BLaER1 (cell line): Measurements from ENCODE around the gene CPHXL.
A peak's percentile ranks its signal among the peaks of the same experiment; 100 is the strongest.

Source experiments
- H3K27ac ChIP-seq: shearing (Covaris generic); formaldehyde crosslinking; 2 replicates; pipeline ENCODE4 v1.8.1; 2022
- H3K27me3 ChIP-seq: shearing (Covaris generic); formaldehyde crosslinking; 2 replicates; pipeline ENCODE4 v1.8.1; 2022
- H3K36me3 ChIP-seq: shearing (Covaris generic); formaldehyde crosslinking; 2 replicates; pipeline ENCODE4 v1.8.1; 2022
- H3K4me1 ChIP-seq: shearing (Covaris generic); formaldehyde crosslinking; 2 replicates; pipeline ENCODE4 v1.8.1; 2022
- H3K4me2 ChIP-seq: shearing (Covaris generic); formaldehyde crosslinking; 2 replicates; pipeline ENCODE4 v1.8.1; 2022
- H3K4me3 ChIP-seq: shearing (Covaris generic); formaldehyde crosslinking; 2 replicates; pipeline ENCODE4 v1.8.1; 2022
- H3K9ac ChIP-seq: shearing (Covaris generic); formaldehyde crosslinking; 2 replicates; pipeline ENCODE4 v1.8.1; 2022
- H3K9me3 ChIP-seq: shearing (Covaris generic); formaldehyde crosslinking; 2 replicates; pipeline ENCODE4 v1.8.1; 2022
- H4K20me1 ChIP-seq: shearing (Covaris generic); formaldehyde crosslinking; 2 replicates; pipeline ENCODE4 v1.8.1; 2022
- Cebpa-rat ChIP-seq: shearing (Covaris generic); IDR thresholded peaks from 2 replicates; pipeline ENCODE4 v1.8.1; 2022

Gene CPHXL

DNA sequence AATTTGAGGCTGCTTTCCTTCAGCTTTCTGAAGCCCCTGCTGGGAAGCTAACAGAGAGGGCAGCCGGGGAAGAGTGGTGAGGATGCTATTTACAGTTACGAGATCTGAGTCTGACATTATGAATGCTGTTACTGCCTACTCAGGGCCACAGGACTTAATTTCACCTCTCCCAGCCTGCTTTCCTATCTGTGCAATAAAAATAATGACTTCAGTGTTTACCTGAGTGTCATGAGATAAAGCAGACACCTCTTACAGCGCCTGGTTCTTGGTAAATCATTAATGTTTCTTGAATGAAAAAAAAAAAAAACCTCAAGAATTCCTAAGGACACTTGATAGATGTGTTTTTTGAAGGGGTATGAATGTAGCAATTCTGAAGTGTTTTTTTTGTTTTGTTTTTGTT, 24.2 kb upstream of the CPHXL start:
- Histone ChIP-seq H3K9ac (no peak overlapping the region), H3K4me2 (no peak overlapping the region), H3K36me3 (no peaks in the 10 kb centered on the region), H3K9me3 (no peaks in the 10 kb centered on the region), H3K27ac (no peak overlapping the region), H3K27me3 (no peaks in the 10 kb centered on the region), H3K4me1 (no peaks in the 10 kb centered on the region), H3K4me3 (no peak overlapping the region), H4K20me1 (no peaks in the 10 kb centered on the region)
- no peak for TF ChIP-seq Cebpa-rat

DNA sequence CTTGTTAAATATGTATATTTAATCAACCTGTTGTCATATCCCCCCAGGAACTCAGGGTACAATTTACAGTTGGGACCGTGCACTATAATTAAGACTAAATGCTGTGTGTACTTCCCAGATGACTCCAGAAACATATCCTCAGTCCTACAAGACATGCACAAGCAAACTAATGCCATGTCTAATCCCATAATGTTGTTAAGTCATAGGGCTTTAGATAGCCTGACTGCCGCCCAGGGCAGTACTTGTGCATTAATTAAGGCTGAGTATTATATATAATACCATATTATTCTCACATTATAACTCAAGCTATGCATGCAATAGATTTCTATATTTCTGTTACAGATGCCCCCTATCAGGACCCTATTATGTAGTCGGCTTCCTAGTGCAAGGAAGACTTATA, 20.1 kb upstream of the CPHXL start:
- Histone ChIP-seq H3K4me3 (no peak overlapping the region), H3K27me3 (no peaks in the 10 kb centered on the region), H3K4me2 (no peak overlapping the region), H3K36me3 (no peaks in the 10 kb centered on the region), H3K9ac (no peak overlapping the region), H4K20me1 (no peaks in the 10 kb centered on the region), H3K27ac (no peak overlapping the region), H3K9me3 (peaks cover 37% of the 10 kb centered on the region), H3K4me1 (no peaks in the 10 kb centered on the region)
- TF ChIP-seq Cebpa-rat = no peak

DNA sequence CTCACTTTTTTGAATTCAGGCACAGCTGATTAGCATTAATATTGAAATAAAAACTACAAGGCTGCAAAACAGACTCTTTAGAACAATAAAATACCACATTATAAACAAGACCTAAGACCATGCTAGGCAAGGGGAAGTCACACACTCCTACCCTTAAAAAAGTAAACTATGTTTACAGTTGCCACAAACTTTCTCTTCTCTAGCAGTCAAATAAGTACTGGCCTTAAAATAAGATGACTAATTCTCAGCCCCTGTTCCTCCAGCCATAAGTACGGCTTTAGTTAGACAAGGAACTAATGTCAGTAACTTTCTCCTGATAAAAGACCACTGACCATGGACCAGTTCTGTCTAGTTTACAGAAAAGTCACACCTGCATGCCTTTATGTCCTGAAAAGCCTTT, 19.5 kb upstream of the CPHXL start:
- H3K27ac ChIP-seq = no peak overlapping the region
- peaks cover 39% of the 10 kb centered on the region for H3K9me3 ChIP-seq
- no peaks in the 10 kb centered on the region for H3K36me3 ChIP-seq
- no peaks in the 10 kb centered on the region for H4K20me1 ChIP-seq
- TF ChIP-seq Cebpa-rat = no peak
- no peaks in the 10 kb centered on the region for H3K4me1 ChIP-seq
- no peak overlapping the region for H3K4me2 ChIP-seq
- H3K27me3 ChIP-seq = no peaks in the 10 kb centered on the region
- no peak overlapping the region for H3K9ac ChIP-seq
- H3K4me3 ChIP-seq = no peak overlapping the region

DNA sequence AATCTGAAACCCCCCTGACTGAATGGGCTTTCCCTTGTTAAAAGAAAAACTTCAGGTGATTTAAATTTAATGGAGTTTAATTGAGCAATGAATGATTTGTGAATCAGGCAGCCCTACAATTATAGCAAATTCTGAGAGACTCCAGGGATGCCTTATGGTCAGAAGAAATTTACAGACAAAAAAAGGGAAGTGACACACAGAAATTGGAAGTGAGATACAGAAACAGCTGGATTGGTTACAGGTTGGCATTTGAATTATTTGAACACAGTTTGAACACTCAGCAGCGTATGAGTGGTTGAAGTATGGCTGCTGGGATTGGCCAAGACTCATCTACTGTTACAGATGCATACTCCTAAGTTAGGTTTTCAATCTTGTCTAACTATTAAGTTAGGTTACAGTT, 19.0 kb upstream of the CPHXL start:
- no peaks in the 10 kb centered on the region for H4K20me1 ChIP-seq
- no peak overlapping the region for H3K27ac ChIP-seq
- peaks cover 45% of the 10 kb centered on the region for H3K9me3 ChIP-seq
- H3K9ac ChIP-seq = no peak overlapping the region
- no peak overlapping the region for H3K4me2 ChIP-seq
- no peak for TF ChIP-seq Cebpa-rat
- H3K4me3 ChIP-seq = no peak overlapping the region
- no peaks in the 10 kb centered on the region for H3K36me3 ChIP-seq
- H3K27me3 ChIP-seq = no peaks in the 10 kb centered on the region
- no peaks in the 10 kb centered on the region for H3K4me1 ChIP-seq

DNA sequence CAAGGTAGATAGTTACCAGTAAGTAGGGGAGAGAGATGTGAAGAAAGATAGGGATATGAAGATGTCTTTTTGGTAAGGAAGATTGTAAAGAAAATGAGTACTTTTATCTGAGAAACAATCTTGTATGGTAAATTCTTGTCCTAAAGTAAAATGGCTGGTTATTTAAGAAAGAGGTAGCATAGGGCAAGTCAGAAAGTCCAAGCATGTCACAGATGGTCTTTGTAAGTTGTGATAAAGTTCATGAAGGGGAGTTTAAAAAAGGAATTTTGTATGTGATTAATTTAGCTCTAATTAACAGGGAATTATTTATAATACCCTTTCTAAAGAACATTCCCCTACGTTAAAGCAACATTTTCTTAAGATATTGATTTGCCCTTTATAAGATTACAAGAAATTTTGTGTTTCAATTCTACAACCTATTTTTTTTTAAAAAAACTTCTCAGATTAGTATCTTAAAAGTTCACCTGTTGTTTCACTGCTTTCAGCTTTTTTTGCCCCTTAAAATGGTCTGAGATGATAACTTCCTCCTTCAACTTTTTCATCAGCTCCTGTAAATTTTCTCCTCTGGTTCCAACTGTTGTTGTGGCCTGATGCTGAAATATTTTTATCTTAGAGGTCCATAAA, 16.2 kb upstream of the CPHXL start:
- Histone ChIP-seq H3K9ac (no peak overlapping the region), H4K20me1 (no peaks in the 10 kb centered on the region), H3K9me3 (peaks cover 50% of the 10 kb centered on the region), H3K4me3 (no peak overlapping the region), H3K4me1 (no peaks in the 10 kb centered on the region), H3K27me3 (no peaks in the 10 kb centered on the region), H3K4me2 (no peak overlapping the region), H3K27ac (no peak overlapping the region), H3K36me3 (no peaks in the 10 kb centered on the region)
- TF ChIP-seq Cebpa-rat = no peak

DNA sequence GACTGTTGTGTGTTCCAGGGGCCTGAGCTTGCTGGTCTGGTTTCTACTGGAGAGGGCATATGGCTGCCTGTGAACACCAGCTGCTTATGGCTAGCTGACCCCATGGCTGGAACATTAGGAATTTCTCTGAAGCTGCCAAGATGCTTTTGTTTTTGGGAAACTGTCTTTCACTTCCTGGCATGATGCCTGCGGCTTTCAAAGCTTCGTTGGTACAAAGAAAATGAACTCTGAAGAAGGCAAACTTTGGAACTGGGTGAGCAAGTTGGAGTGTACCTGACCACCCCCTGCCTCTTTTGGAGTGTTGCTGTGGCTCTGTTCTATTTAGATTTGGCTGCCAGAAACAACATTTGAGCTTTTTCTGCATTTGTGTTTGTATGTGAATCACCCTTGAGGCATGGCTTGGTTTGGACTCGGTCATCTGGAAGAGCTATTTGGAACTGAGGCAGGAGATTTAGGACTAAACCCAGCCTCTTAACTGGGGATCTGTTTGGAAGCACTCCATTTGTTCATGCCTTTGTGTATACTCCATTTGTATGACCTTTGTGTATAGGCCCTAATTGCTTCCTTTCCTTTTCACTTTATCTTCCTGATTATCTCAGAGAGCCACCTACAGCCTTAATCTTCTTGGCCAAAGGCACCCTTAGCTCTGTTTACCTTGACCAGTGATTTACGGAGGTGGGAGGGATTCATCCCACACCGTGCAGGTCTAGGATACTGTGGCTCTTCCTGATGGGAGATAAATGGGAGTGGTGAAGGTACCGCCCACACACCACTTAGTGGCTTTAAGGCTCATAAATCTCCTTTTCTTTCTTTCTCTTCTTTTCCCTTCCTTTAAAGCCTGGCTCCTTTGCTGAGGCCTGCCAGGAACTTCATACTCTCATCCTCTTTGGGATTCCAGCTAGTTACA, 7.3 kb upstream of the CPHXL start:
- H3K4me3 ChIP-seq = no peak overlapping the region
- no peak overlapping the region for H3K27ac ChIP-seq
- H3K9ac ChIP-seq = no peak overlapping the region

DNA sequence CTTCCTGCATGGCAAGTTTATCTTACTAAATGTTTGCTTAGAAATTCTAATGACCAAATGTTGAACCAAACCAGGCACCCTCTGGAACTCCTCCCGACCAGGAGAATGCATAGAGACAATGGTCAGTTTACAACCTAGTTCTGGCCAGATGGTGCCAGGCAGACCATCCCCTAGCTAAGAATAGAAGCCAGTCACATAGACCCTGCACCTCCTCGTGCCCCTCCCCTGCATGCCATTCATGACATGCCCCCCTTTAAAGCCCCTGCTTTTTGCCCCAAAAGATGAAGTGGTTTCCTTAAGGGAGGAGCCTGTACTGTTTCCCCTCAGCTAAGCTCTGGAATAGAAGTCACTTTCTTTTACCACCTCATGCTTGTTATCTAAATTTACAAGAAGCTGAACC, 6.6 kb upstream of the CPHXL start:
- Histone ChIP-seq H3K27me3 (no peaks in the 10 kb centered on the region), H3K4me3 (no peak overlapping the region), H3K9me3 (no peaks in the 10 kb centered on the region), H3K36me3 (no peaks in the 10 kb centered on the region), H3K9ac (no peak overlapping the region), H4K20me1 (no peaks in the 10 kb centered on the region), H3K4me2 (no peak overlapping the region), H3K4me1 (no peaks in the 10 kb centered on the region), H3K27ac (no peak overlapping the region)
- no peak for TF ChIP-seq Cebpa-rat

More for the DNA sequence above, 7.3 kb upstream of the CPHXL start:
- Histone ChIP-seq H3K27me3 (no peaks in the 10 kb centered on the region), H3K4me2 (no peak overlapping the region), H3K4me1 (no peaks in the 10 kb centered on the region), H4K20me1 (no peaks in the 10 kb centered on the region), H3K9me3 (no peaks in the 10 kb centered on the region), H3K36me3 (no peaks in the 10 kb centered on the region)
- TF ChIP-seq Cebpa-rat = no peak

DNA sequence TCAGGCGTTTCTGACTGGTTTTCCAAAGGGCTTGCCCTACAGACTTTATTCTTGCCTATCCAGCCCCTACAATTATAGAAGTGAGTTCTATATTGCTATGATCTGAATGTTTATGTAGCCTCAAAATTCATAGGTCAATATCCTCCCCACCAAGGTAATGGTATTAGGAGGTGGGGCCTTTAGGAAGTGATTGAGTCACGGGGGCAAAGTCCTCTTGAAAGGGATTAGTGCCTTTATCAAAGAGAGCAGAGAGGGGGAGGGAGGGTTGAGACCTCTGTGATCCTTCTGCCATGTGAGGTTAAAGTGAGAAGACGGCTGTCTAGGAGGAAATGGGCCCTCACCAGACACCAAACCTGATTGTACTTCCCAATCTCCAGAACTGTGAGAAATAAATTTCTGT, 931 bp upstream of the CPHXL start:
- Histone ChIP-seq H3K4me1 (no peaks in the 10 kb centered on the region), H3K27ac (no peak overlapping the region), H3K9ac (no peak overlapping the region), H3K9me3 (no peaks in the 10 kb centered on the region), H3K27me3 (no peaks in the 10 kb centered on the region), H3K36me3 (no peaks in the 10 kb centered on the region), H4K20me1 (no peaks in the 10 kb centered on the region), H3K4me2 (no peak overlapping the region), H3K4me3 (no peak overlapping the region)
- TF ChIP-seq Cebpa-rat = no peak

DNA sequence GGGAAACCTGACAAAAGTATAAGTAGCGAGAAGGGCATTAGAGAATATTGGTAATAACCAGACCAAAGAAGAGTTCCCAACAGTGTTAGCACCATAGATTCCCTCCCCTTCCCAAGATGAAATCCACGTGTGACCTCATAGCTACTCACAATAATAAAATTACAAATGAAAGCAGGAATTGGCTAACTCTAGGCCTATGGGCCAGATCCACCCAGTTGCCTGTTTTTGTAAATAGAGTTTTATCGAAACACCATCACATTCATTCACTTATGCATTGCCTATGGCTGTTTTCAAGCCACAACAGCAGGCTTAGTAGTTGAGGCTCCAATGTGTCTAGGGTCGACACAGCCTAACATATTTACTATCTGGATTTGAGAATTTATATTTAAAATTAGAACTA, 7.8 kb downstream of the CPHXL start:
- H3K9me3 ChIP-seq = peaks cover 24% of the 10 kb centered on the region
- H3K27ac ChIP-seq = no peak overlapping the region
- peak overlapping the region; percentile 70; the same call in 1 of the 2 replicates for H3K4me2 ChIP-seq
- no peak for TF ChIP-seq Cebpa-rat
- H3K36me3 ChIP-seq = no peaks in the 10 kb centered on the region
- H3K4me3 ChIP-seq = 0 out of 2 replicates have a peak overlapping the region, but pooled peaks have one; percentile 36
- no peaks in the 10 kb centered on the region for H4K20me1 ChIP-seq
- H3K27me3 ChIP-seq = no peaks in the 10 kb centered on the region
- no peak overlapping the region for H3K9ac ChIP-seq
- H3K4me1 ChIP-seq = peaks cover 21% of the 10 kb centered on the region

DNA sequence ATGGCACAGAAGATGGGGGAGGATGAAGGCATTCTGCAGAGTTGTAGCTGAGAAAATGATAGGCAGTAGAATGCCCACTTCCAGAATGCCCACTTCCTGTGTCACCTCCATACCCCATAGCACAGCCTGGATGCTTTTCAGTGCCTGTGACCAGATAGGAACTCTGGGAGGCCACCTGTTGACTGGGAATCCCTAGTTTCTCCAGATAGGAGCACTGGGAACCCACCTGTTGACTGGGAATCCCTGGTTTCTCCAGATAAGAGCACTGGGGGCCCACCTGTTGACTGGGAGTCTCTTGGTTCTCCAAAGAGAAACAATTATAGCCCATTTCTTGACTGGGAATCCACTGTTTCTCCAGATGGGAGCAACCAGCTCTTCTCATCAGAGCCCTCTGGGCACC, 11.6 kb downstream of the CPHXL start:
- Histone ChIP-seq H3K9me3 (peaks cover 55% of the 10 kb centered on the region), H3K36me3 (no peaks in the 10 kb centered on the region), H3K4me3 (no peak overlapping the region), H3K4me1 (peaks cover 13% of the 10 kb centered on the region), H3K4me2 (no peak overlapping the region), H3K27ac (no peak overlapping the region), H3K9ac (no peak overlapping the region), H3K27me3 (no peaks in the 10 kb centered on the region), H4K20me1 (no peaks in the 10 kb centered on the region)
- TF ChIP-seq Cebpa-rat = no peak
